HEK293T (cell line): ENCODE measurements around the gene FSIP1.

ENCODE experiments used
- HDGF ChIP-seq: fragments of 450-650 bp; IDR thresholded peaks from 2 replicates; pipeline ENCODE4 v1.6.1; 2017; ENCODE audit warnings: antibody characterized with exemption, borderline replicate concordance
- SUZ12 ChIP-seq: fragments of 450-650 bp; IDR thresholded peaks from 2 replicates; pipeline ENCODE4 v1.6.1; 2016; ENCODE audit warnings: mild to moderate bottlenecking

GRCh38 chr15:39669241-39669640, 113.4 kb downstream of the FSIP1 start:
- TF ChIP-seq HDGF: no peak
- no peak for TF ChIP-seq SUZ12
